HCT116 (cell line): Measurements from ENCODE around the gene NPPC.

Source experiments
- ATF3 ChIP-seq: IDR thresholded peaks from 2 replicates; pipeline ENCODE4 v1.6.1; 2012
- POLR2AphosphoS5 ChIP-seq: IDR thresholded peaks from 2 replicates; pipeline ENCODE4 v1.6.1; 2011; ENCODE audit warnings: mild to moderate bottlenecking, low read depth, low read length, moderate library complexity

GRCh38 chr2:231891514-231891905, 34.7 kb downstream of the NPPC start:
- TF ChIP-seq ATF3 (no peak), POLR2AphosphoS5 (no peak)
